HG03064 (cell line): ENCODE measurements around the gene ATG10.

Source experiments
- ATAC-seq: cut with Tn5 transposase; IDR thresholded peaks from one replicate; pipeline ENCODE4 v1.9.1; 2021; ENCODE audit warnings: low read depth; ENCODE audit not compliant: unreplicated experiment

Gene ATG10

GRCh38 chr5:82160948-82161347, 189.1 kb downstream of the ATG10 start:
- no peak for ATAC-seq

GRCh38 chr5:82162573-82162972, 190.8 kb downstream of the ATG10 start:
- ATAC-seq: no peak

- no peak for ATAC-seq
Observed at GRCh38 chr5:82163452-82164175, 191.8 kb downstream of the ATG10 start.

- ATAC-seq: no peak
Observed at GRCh38 chr5:82164176-82164976, 192.6 kb downstream of the ATG10 start.

GRCh38 chr5:82164977-82165713, 193.3 kb downstream of the ATG10 start:
- no peak for ATAC-seq

- ATAC-seq: peak; percentile 69
Observed at GRCh38 chr5:82165740-82166530, 194.1 kb downstream of the ATG10 start.

- no peak for ATAC-seq
Observed at GRCh38 chr5:82167372-82167935, 195.6 kb downstream of the ATG10 start.

- no peak for ATAC-seq
Observed at GRCh38 chr5:82168294-82168693, 196.5 kb downstream of the ATG10 start.

GRCh38 chr5:82169892-82170291, 198.1 kb downstream of the ATG10 start:
- ATAC-seq: no peak

GRCh38 chr5:82174128-82174918, 202.5 kb downstream of the ATG10 start:
- peak; percentile 96 for ATAC-seq

- ATAC-seq: no peak
Observed at GRCh38 chr5:82174919-82175219, 203.0 kb downstream of the ATG10 start.

GRCh38 chr5:82176115-82176814, 204.4 kb downstream of the ATG10 start:
- ATAC-seq: no peak

- no peak for ATAC-seq
Observed at GRCh38 chr5:82178378-82178777, 206.6 kb downstream of the ATG10 start.

- ATAC-seq: no peak
Observed at GRCh38 chr5:82182662-82183061, 210.8 kb downstream of the ATG10 start.

GRCh38 chr5:82183828-82184227, 212.0 kb downstream of the ATG10 start:
- peak; percentile 73 for ATAC-seq

- ATAC-seq: no peak
Observed at GRCh38 chr5:82185851-82186250, 214.0 kb downstream of the ATG10 start.

GRCh38 chr5:82197550-82197949, 225.7 kb downstream of the ATG10 start:
- no peak for ATAC-seq

GRCh38 chr5:82204567-82204966, 232.7 kb downstream of the ATG10 start:
- no peak for ATAC-seq

GRCh38 chr5:82205005-82205404, 233.2 kb downstream of the ATG10 start:
- ATAC-seq: no peak
